ENCODE results near the gene FAM241B.

FAM241B gene

GRCh38 chr10:69652111-69652856 is 22.2 kb downstream of the FAM241B start:
- Mint-ChIP-seq H3K36me3 (no peaks in the 10 kb centered on the region), H3K4me3 (no peak overlapping the region), H3K4me1 (no peaks in the 10 kb centered on the region), H3K27me3 (peaks cover 62% of the 10 kb centered on the region), H3K9me3 (no peaks in the 10 kb centered on the region), H3K27ac (no peak overlapping the region)
- no peak for ATAC-seq

GRCh38 chr10:69652857-69653199 is 22.8 kb downstream of the FAM241B start:
- Mint-ChIP-seq H3K27me3 (peaks cover 68% of the 10 kb centered on the region), H3K9me3 (no peaks in the 10 kb centered on the region), H3K4me1 (no peaks in the 10 kb centered on the region), H3K4me3 (no peak overlapping the region), H3K27ac (no peak overlapping the region), H3K36me3 (no peaks in the 10 kb centered on the region)
- ATAC-seq: no peak

GRCh38 chr10:69653561-69653960 is 23.5 kb downstream of the FAM241B start:
- Mint-ChIP-seq H3K27me3 (peaks cover 75% of the 10 kb centered on the region), H3K4me3 (no peak overlapping the region), H3K9me3 (no peaks in the 10 kb centered on the region), H3K27ac (no peak overlapping the region), H3K36me3 (no peaks in the 10 kb centered on the region), H3K4me1 (no peaks in the 10 kb centered on the region)
- ATAC-seq: no peak

GRCh38 chr10:69655124-69655867 is 25.2 kb downstream of the FAM241B start:
- ATAC-seq: no peak
- H3K27ac Mint-ChIP-seq: no peak overlapping the region
- H3K9me3 Mint-ChIP-seq: no peaks in the 10 kb centered on the region
- H3K27me3 Mint-ChIP-seq: peaks cover 65% of the 10 kb centered on the region
- H3K4me3 Mint-ChIP-seq: no peak overlapping the region
- H3K4me1 Mint-ChIP-seq: no peaks in the 10 kb centered on the region
- no peaks in the 10 kb centered on the region for H3K36me3 Mint-ChIP-seq

GRCh38 chr10:69655868-69656555 is 26.0 kb downstream of the FAM241B start:
- Mint-ChIP-seq H3K27me3 (peaks cover 65% of the 10 kb centered on the region), H3K9me3 (no peaks in the 10 kb centered on the region), H3K4me1 (no peaks in the 10 kb centered on the region), H3K4me3 (no peak overlapping the region), H3K36me3 (no peaks in the 10 kb centered on the region), H3K27ac (no peak overlapping the region)
- ATAC-seq: peak; percentile 5

GRCh38 chr10:69656742-69657269 is 26.8 kb downstream of the FAM241B start:
- Mint-ChIP-seq H3K27me3 (peaks cover 68% of the 10 kb centered on the region), H3K4me1 (no peaks in the 10 kb centered on the region), H3K9me3 (no peaks in the 10 kb centered on the region), H3K36me3 (no peaks in the 10 kb centered on the region), H3K27ac (no peak overlapping the region), H3K4me3 (no peak overlapping the region)
- no peak for ATAC-seq

GRCh38 chr10:69657430-69657829 is 27.4 kb downstream of the FAM241B start:
- Mint-ChIP-seq H3K27ac (no peak overlapping the region), H3K36me3 (no peaks in the 10 kb centered on the region), H3K27me3 (peaks cover 74% of the 10 kb centered on the region), H3K9me3 (no peaks in the 10 kb centered on the region), H3K4me3 (no peak overlapping the region), H3K4me1 (no peaks in the 10 kb centered on the region)
- no peak for ATAC-seq

- Mint-ChIP-seq H3K4me1 (no peaks in the 10 kb centered on the region), H3K4me3 (no peak overlapping the region)
- no peak for ATAC-seq
Measured at GRCh38 chr10:69657866-69658265, 27.8 kb downstream of the FAM241B start.

GRCh38 chr10:69659241-69660038 is 29.4 kb downstream of the FAM241B start:
- H3K4me3 Mint-ChIP-seq: no peak overlapping the region
- H3K36me3 Mint-ChIP-seq: no peaks in the 10 kb centered on the region
- peaks cover 71% of the 10 kb centered on the region for H3K27me3 Mint-ChIP-seq
- H3K9me3 Mint-ChIP-seq: no peaks in the 10 kb centered on the region
- no peak for ATAC-seq
- H3K27ac Mint-ChIP-seq: no peak overlapping the region
- no peaks in the 10 kb centered on the region for H3K4me1 Mint-ChIP-seq

More at GRCh38 chr10:69657866-69658265, 27.8 kb downstream of the FAM241B start:
- Mint-ChIP-seq H3K9me3 (no peaks in the 10 kb centered on the region), H3K27me3 (peaks cover 78% of the 10 kb centered on the region), H3K27ac (no peak overlapping the region), H3K36me3 (no peaks in the 10 kb centered on the region)

- no peaks in the 10 kb centered on the region for H3K36me3 Mint-ChIP-seq
- no peak overlapping the region for H3K4me3 Mint-ChIP-seq
- no peaks in the 10 kb centered on the region for H3K4me1 Mint-ChIP-seq
- H3K9me3 Mint-ChIP-seq: no peaks in the 10 kb centered on the region
- peaks cover 65% of the 10 kb centered on the region for H3K27me3 Mint-ChIP-seq
- no peak for ATAC-seq
- no peak overlapping the region for H3K27ac Mint-ChIP-seq
Measured at GRCh38 chr10:69660296-69660695, 30.2 kb downstream of the FAM241B start.

GRCh38 chr10:69661414-69662172 is 31.5 kb downstream of the FAM241B start:
- H3K4me3 Mint-ChIP-seq: no peak overlapping the region
- no peaks in the 10 kb centered on the region for H3K36me3 Mint-ChIP-seq
- ATAC-seq: no peak
- peaks cover 65% of the 10 kb centered on the region for H3K27me3 Mint-ChIP-seq
- no peak overlapping the region for H3K27ac Mint-ChIP-seq
- no peaks in the 10 kb centered on the region for H3K4me1 Mint-ChIP-seq
- H3K9me3 Mint-ChIP-seq: no peaks in the 10 kb centered on the region

GRCh38 chr10:69662173-69662877 is 32.3 kb downstream of the FAM241B start:
- Mint-ChIP-seq H3K9me3 (no peaks in the 10 kb centered on the region), H3K27ac (no peak overlapping the region), H3K4me3 (no peak overlapping the region), H3K4me1 (no peaks in the 10 kb centered on the region), H3K36me3 (no peaks in the 10 kb centered on the region), H3K27me3 (peaks cover 62% of the 10 kb centered on the region)
- no peak for ATAC-seq

- no peak for ATAC-seq
- H3K27ac Mint-ChIP-seq: no peak overlapping the region
- H3K36me3 Mint-ChIP-seq: no peaks in the 10 kb centered on the region
- peaks cover 62% of the 10 kb centered on the region for H3K27me3 Mint-ChIP-seq
- no peak overlapping the region for H3K4me3 Mint-ChIP-seq
- H3K9me3 Mint-ChIP-seq: no peaks in the 10 kb centered on the region
- H3K4me1 Mint-ChIP-seq: no peaks in the 10 kb centered on the region
Measured at GRCh38 chr10:69662901-69663300, 32.9 kb downstream of the FAM241B start.
